Uterus (tissue), 2 donors: ENCODE measurements around the gene KCNA1.

ENCODE experiments used
- CTCF ChIP-seq, 4 experiments: fragments of 200-600 bp in 2 of 4; fragments of 450-650 bp in 2 of 4; sonication (generic) in 2 of 4; IDR thresholded peaks; one replicate each; pipeline ENCODE4 v1.5.1; 2016 to 2019; ENCODE audit warnings: antibody characterized with exemption in 4 of 4, mild to moderate bottlenecking in 2 of 4, moderate library complexity in 1 of 4
- POLR2A ChIP-seq, 2 donors: fragments of 450-650 bp; IDR thresholded peaks; one replicate each; pipeline ENCODE4 v1.6.1; 2016; ENCODE audit warnings: antibody characterized with exemption in 2 of 2, mild to moderate bottlenecking in 1 of 2, moderate library complexity in 1 of 2

- no peak for TF ChIP-seq CTCF (IDR thresholded peaks at IDR 0.05)
- no peak for TF ChIP-seq POLR2A (IDR thresholded peaks at IDR 0.05)
Measured at GRCh38 chr12:4905316-4905715, 4.4 kb upstream of the KCNA1 start.
